HG03039 (cell line): ENCODE data around the gene MYBPHL.

Source experiments
- ATAC-seq: cut with Tn5 transposase; IDR thresholded peaks from one replicate; pipeline ENCODE4 v1.9.1; 2021; ENCODE audit warnings: mild to moderate bottlenecking, moderate library complexity; ENCODE audit not compliant: unreplicated experiment

Gene MYBPHL

DNA sequence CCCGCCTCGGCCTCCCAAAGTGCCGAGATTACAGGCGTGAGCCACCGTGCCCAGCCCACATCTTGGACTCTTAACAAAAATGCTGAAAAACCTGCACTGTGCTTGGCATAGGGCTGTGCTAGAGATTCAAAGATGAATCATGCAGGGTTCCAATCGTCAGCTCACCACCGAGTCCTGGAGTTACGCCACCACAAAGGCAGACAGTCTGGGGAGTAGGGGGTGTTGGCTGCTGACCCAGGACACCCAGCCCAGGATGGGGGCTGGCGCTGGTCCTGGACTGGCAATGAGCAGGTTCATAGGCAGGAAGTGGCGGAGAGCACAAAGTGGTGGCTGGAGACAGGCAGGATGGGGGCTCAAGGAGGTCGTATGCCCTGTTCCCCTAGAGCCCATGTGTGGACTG lies 39.8 kb downstream of the MYBPHL start:
- no peak for ATAC-seq

DNA sequence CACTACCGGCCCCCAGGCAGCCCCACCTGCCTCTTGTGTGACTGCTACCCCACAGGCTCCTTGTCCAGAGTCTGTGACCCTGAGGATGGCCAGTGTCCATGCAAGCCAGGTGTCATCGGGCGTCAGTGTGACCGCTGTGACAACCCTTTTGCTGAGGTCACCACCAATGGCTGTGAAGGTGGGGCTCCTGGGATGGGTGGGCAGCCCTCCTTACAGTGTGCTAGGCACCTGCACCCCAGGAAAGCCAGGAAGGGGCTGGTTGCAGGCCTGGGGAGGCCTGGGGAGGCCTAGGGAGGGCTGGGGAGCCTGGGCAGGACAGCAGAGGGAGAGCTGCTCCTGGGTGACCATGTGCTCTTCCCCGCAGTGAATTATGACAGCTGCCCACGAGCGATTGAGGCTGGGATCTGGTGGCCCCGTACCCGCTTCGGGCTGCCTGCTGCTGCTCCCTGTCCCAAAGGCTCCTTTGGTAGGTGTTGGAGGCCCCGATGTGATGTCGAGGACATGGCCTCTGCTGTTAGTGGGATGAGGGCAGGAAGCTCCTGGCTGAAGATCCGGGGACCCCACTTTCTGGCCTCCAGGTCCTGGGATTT lies 41.0 kb downstream of the MYBPHL start:
- ATAC-seq, result no peak

DNA sequence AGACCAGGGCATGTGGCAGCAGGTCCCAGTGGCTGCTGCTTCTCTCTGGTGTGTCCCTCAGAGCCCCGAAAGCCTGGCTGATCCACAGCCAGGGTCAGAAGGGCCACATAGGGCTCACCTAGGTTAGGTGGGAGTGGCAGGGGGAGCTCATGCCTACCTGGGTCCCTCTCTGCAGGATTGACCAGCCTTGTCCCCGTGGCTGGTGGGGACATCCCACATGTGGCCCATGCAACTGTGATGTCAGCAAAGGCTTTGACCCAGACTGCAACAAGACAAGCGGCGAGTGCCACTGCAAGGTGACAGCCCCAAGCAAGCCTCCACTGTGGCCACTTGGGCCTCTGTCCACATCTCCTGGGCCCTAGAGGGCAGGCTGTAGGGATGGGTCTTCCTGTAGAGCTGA lies 41.8 kb downstream of the MYBPHL start:
- no peak for ATAC-seq

DNA sequence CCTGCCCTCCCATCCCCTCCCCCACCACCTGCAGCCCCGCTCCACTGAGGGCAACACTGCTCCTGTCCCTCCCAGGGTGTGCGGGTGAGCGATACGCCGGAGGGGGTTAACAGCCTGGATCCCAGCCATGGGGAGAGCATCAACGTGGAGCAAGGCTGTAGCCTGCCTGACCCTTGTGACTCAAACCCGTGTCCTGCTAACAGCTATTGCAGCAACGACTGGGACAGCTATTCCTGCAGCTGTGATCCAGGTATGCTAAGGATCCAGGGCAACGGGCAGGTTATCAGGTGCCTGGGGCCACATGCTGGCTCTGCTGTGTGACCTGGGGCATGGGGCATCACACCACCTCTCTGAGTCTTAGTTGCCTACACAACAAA lies 42.4 kb downstream of the MYBPHL start:
- no peak for ATAC-seq

DNA sequence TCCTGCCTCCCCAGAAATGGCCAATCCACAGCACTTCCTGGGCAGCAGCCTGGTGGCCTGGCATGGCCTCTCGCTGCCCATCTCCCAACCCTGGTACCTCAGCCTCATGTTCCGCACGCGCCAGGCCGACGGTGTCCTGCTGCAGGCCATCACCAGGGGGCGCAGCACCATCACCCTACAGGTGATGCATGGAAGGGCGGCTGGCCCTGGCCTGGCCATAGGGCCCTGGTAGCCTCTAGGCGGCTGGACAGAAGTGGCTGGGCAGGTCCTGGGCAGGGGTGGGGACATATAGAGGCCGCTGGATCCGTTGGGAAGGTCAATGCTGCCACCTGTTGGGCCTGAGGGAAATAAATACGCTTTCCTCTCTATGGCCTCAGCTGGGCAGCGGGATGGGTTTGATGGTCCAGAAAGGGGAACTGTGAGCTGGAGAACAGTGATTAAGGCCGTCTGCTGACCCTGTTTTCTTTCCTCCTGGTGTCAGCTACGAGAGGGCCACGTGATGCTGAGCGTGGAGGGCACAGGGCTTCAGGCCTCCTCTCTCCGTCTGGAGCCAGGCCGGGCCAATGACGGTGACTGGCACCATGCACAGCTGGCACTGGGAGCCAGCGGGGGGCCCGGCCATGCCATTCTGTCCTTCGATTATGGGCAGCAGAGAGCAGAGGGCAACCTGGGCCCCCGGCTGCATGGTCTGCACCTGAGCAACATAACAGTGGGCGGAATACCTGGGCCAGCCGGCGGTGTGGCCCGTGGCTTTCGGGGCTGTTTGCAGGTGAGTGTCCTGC lies 43.0 kb downstream of the MYBPHL start:
- no peak for ATAC-seq

DNA sequence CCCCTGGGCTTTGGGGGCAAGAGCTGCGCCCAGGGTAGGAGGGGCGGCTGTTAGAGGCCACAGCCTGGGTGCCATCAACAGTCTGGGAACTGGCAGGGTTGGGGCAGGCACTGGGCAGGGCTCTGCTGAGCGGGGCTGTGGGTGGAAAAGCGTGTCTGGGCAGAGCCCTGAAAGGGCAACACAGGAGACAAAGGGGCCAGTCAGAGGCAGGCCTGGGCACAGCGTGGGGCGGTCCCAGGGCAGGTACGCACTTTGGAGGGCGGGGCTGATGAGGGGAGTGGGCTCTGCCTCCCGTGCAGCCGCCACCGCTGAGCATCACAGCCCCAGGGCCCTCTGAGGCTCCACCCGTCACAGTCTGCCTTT lies 43.6 kb downstream of the MYBPHL start:
- no peak for ATAC-seq

DNA sequence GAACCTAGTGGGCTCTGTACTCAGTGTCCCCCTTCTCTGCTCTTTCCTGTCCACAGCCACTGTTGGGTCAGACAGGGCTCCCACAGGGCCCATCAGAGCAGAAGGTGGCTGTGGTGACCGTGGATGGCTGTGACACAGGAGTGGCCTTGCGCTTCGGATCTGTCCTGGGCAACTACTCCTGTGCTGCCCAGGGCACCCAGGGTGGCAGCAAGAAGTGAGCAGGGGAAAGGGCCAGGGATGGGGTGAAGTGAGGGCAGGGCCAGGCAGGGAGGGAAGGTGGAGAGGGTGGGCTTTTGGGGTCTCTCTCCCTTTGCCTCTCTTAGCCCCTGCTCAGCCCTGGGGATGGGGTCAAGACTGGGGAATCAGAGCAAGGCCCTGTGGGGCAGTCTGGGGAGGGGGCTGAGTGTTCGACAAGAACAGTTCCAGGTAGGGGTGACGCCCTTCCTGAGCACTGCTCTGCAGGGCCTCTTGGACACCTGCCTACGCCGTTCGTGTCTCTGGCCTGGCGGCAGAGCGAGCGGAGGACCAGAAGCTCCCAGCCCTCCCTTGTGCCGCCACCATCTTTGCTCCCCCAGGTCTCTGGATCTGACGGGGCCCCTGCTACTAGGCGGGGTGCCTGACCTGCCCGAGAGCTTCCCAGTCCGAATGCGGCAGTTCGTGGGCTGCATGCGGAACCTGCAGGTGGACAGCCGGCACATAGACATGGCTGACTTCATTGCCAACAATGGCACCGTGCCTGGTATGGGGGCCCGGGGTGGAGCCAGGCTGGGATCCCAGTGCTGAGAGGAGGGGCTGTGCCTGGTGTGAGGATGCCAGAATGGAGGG lies 44.4 kb downstream of the MYBPHL start:
- ATAC-seq, result no peak

DNA sequence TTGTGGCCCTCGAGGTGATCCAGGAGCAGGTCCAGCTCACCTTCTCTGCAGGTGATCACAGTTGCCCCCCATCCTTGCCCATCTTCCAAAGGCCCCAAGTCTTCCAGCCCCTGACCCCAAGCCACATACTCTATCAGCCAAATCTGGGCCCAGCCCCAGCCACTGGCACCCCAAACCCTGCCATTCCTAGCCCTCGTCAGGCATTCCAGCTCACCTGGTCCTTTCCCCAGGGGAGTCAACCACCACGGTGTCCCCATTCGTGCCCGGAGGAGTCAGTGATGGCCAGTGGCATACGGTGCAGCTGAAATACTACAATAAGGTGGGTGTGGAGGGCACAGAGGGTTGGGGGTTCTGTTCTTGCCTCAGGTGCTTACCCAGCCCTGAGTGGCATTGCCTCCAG lies 45.2 kb downstream of the MYBPHL start:
- no peak for ATAC-seq

DNA sequence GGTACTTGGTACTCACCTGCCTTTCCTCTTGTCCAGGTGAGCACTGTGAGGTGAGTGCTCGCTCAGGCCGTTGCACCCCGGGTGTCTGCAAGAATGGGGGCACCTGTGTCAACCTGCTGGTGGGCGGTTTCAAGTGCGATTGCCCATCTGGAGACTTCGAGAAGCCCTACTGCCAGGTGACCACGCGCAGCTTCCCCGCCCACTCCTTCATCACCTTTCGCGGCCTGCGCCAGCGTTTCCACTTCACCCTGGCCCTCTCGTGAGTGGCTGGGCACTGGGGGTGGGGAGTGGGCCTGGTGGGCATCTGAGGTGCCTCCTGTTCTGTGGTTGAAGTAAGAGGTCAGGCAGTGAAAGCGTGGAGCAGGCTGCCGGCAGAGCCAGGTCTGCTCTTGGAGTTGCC lies 45.8 kb downstream of the MYBPHL start:
- ATAC-seq, result no peak

DNA sequence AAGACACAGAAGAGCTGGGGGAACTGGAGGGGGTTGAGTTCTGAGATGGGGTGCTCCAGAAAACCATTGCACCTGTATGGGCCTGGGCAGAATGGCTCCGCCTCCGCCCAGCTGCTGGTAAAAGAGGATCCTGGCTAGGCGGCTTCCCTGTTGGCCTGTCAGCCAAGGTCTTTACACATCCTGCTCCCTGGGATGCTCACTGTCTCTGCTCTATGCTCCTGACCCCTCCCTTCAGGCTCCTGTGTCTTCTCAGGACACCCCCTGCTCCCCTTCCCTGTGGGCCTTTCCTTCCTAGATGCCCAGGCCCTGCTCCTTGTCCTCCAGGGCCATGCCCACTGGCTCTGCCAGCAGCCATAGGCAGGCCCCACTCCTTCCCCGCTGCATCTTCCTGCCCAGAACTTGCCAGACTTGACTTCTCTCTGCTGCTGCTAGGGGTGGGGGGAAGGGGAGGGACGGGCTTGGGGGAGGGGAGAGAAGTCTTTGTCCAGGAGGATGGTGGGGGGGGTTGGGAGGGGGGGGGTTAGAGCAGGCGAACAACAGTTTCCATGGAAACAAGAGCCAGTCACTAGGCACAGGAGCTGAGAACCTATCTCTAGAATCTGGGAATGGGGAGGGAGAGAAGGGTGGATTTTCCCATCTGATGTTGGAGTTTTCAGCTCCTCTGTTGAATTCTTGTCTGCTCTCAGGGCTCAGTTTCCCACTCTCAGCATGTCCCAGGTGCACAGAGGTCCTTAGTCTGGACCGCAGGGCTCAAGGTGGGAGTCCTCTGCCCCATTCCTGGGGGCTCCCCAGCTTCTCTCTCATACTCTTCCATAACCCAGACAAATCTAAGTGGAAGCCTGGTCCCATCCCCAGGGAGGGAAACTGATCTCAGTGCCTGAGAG lies 46.9 kb downstream of the MYBPHL start:
- no peak for ATAC-seq

DNA sequence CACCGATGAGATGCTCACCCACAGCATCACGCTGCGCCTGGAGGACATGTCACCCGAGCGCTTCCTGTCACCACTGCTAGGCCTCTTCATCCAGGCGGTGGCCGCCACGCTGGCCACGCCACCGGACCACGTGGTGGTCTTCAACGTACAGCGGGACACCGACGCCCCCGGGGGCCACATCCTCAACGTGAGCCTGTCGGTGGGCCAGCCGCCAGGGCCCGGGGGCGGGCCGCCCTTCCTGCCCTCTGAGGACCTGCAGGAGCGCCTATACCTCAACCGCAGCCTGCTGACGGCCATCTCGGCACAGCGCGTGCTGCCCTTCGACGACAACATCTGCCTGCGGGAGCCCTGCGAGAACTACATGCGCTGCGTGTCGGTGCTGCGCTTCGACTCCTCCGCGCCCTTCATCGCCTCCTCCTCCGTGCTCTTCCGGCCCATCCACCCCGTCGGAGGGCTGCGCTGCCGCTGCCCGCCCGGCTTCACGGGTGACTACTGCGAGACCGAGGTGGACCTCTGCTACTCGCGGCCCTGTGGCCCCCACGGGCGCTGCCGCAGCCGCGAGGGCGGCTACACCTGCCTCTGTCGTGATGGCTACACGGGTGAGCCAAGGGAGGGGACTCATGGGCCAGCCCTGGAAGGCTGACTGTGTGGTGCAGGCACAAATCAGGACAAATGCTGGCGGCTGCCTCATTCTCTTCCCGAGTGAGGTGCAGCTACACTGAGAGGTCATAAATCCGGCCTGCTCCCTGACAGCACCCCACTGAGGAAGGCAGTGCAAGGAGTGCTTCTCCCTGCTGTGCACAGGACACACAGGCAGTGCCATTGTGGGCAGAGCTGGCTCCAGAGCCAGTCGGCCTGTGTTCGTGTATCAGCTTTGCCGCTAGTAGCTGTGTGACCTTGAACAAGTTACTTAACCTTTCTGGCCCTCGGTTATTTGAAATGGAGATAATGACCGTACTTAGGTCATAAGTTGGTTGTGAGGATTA lies 48.0 kb downstream of the MYBPHL start:
- ATAC-seq, result no peak

DNA sequence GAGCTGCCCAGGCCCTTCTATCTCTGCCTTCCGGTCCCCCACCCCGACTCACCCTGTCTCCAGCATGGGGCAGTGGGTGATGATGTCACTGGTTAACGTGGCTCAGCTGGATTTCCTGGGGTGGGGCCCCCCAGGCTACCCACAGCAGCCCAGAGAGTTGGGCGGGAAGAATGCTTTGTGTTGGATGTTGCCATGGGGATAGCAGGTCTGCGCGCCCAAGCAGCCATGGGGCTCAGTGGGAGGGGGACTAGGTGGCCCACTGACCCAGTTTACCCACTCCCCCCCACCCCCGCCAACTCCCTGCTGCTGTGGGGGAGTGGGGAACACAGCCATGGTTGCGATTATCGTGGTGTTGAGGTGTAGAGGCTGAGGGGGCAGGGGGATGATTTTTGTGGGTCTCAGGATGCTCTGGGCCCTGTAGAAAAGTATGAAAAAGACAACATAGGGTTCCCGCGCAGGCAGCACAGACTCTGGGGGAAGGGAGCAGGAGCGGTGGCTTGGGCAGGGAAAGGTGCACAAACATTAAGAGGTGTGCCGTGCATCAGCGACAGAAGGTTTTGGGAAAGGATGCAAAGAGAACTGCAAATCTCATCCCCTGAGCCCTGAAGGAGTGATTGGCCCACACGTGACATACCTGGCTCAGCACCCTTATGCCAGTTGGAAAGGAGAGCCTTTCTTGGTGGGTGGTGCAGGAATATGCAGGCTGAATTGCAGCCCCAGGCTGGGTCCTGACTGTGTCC lies 49.0 kb downstream of the MYBPHL start:
- no peak for ATAC-seq

DNA sequence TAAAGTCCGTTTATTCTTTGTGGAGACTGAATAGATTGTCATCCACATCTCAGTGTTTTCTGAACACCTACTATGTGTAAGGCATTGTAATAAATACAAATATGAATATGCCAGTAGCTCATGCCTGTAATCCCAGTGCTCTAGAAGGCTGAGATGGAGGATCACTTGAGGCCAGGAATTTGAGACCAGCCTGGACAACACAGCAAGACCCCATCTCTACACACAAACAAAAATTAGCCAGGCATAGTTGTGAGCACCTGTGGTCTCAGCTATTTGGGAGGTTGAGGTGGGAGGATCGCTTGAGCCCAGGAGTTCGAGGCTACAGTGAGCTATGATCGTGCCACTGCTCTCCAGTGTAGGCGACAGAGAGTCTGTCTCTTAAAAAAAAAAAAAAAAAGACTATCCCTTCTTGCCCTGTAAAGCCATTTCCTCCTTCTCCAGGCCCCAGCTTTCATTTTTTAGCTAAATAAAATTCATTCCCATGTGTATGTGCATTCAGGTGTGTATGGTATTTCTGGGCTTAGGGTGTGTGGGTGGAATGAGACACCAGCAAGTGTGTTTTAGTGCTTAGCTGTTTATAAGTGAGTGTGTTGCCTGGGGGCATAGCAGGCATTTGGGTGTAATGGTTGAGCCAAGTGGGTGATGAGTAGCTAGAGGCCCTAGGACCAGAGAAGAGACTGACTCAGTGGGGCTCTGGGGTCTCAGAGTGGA lies 49.7 kb downstream of the MYBPHL start:
- no peak for ATAC-seq

DNA sequence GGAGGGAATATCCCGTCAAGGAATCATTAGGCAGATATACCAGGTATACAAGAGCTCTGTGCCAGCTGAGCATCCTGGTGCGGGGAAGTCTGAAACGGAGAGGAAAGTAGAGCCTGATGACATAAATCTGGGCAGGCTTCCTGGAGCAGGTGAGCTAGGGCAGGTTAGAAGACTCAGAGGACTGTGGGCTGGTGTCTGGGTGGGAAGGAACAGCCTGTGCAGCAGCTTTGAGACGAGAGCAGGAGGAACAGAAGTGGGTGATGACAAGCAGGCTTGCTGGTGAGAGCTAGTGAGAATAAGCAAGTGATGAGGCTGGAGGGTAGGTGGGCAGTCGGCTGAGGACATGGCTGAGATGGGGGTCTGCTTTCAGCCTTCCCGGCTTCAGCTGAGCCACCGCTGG lies 50.7 kb downstream of the MYBPHL start:
- no peak for ATAC-seq

DNA sequence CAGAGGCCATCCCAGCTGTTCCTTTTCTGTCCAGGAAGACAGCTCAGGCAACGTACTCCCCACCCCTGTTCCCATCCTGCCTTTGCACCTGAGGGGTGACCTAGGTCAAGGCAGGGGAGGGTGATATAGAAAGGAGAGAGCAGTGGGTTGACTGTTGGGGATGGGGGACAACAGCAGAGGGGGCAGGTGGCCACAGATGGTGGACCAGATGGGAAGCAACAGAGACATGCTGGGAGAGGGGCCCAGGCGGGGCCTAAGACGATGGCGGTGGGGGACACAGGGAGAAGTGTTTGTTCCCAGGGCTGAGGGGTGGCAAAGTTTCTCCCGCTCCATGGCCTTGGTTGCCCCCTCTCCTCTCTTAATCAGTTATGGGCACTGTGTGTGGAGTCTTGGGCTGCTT lies 51.1 kb downstream of the MYBPHL start:
- ATAC-seq, result no peak

DNA sequence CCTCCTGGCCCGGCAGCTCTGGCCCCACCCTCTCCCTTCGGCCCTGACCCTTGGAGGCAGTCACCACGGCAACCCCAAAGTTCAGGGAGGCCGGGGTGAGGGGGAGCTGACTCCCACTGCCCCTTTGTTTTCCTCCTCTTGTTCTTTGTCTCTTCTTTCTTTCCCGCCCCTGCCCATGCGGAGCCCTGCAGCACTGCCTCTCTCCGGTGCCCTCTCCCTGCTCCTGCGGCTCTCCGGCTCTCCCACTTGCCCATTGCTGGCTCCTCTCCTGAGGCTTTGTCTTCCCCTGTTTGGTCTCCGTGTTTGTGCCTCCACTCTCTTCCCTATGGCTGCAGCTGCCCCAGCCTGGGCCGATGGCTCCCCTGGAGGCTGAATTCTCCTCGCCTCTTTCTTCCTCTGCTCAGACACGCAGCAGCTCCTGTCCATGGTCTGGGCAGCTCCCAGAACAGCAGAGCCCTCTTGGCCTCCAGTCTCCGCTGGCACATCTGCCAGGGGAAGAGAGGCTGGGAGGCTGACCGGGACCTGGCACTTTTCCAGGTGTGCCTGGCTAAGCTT lies 51.6 kb downstream of the MYBPHL start:
- ATAC-seq, result no peak

DNA sequence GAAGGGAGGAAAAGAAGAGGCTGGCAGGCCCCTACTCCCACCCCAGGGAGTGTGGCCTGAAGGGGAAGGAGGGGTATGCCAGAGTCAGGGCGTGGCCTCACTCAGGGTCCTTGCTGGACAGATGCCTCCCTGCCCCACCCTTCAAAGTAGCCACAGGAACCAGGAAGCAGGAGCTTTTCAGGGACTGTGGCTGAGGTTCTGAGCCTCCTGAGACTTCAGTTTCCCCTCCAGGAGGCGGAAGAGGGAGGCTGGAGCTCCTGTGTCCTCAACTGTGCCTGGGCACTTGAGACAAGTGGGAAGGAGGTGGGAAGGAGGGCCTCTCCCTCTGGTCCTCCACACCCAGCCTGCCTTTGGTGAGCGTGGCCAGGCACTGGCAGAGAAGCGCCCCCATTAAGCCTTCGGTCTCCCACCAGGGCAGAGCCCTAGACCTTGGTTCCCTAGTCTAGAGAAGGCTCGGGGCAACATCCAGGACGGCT lies 52.2 kb downstream of the MYBPHL start:
- ATAC-seq, result no peak
